GM19438 (cell line): ENCODE data around the gene HOXD10.

Experiments
- ATAC-seq: cut with Tn5 transposase; IDR thresholded peaks from one replicate; pipeline ENCODE4 v1.9.1; 2021; ENCODE audit warnings: low read depth; ENCODE audit not compliant: unreplicated experiment

HOXD10 gene

DNA sequence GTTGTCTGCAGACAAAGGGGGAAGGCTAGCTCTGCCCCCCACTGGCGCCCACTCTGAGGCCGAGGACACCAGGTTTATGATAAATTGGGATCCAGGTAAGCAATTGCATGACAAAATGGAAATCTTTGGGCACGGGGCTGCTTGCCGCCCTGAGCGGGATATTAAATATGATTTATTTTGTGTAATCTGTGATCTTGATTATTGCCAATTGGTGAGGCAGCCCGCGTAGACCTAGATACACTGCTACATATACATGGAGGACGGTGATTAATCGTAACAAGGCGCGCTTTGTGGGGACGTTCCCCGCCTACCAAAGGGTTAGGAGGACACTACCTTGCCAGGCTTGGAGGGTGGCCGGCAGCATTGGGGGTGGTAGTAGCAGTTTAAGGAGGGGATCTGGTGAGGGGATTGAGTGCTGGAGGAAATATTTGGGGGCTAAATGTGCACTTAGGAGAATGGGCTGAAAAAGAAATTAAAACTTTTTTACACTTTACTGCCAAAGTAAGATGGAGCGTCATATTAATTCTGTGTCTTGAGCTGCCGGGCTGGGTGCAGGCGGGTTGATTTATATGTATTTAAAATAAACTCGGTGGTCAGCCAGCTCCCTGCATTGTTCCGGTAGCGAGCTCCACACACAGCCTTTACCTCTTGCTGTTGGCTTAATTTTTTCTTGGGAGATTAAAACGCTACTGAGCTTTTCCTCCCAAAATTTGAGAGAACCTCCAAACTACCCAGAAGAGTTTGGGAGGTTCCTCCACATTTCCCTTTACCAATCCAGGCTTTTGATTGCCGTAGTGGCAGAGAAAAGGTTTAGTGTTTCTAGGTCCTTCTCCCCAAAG is 44.6 kb downstream of the HOXD10 start:
- no peak for ATAC-seq

DNA sequence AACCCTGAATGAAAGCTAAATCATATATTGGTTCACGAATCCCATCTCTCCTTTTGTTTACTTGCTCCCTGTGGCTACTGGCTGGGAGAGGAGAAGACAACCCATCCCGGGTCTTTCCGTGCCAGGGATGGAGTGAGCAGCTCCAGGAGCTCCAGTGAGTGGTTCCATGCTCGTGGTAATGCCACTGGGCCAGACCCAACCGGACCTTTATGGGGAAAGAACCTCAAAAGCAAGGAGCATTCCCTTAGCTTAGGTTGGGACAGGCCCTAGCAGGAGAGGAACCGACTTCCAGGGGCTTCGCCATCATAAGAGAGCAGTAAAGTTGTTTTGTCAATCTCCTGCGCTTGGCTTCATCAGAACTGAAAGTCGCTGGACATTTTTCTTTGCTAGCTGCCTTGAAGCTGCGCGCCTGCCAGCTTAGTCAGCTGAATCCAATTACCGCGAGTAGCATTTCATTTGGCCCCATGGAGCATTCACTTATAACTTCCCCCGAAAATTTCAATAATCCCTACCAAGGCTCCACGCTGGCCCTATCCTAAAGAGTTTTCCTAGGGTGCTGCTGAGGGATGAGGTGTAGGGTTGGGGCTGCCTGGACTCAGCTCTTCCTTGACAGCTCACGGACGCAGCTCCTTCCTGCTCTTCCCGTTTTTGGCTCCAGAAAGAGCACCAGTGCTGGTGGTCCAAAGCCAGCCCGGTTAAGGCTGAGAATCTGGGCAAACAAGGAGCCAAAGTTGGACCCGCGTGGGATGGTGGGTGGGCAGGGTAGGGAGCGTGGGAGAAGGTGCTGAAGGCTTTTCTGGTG is 45.4 kb downstream of the HOXD10 start:
- no peak for ATAC-seq

DNA sequence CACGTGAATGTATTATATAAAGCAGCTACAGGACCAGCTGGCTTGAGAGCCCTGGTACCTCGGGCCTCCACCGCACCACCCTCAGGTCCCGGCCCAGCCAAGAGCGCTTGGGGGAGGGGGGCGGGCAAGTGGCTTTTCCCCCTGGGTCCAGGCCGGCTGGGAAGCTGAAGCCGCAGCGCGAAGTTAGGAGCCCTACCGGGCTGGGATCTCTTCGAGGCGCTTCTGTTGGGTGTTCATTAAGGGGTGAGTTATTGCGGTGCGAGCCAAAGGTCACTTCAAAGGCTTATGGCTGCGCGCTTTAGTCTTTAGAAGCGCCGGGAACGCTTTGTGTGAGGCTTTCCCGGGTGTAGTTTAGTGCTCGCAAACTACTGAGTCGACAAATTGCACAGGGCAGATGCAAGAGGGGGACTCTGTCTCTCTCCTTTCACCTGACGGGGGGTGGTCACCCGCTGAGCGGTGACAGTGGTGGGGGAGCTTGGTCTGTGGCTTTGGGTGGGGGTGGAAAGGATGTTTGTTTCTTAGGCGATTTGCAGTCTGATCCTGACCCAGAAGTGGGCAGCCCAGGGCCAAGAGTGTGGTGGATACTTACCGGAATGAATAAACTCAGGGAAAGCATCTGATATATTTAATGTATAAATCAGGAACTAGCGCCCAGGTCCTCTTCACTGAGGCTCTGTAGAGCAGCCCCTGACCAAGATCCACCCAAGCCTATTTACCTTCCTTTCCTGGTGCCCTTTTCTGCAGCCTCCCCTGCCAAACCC is 46.5 kb downstream of the HOXD10 start:
- no peak for ATAC-seq

DNA sequence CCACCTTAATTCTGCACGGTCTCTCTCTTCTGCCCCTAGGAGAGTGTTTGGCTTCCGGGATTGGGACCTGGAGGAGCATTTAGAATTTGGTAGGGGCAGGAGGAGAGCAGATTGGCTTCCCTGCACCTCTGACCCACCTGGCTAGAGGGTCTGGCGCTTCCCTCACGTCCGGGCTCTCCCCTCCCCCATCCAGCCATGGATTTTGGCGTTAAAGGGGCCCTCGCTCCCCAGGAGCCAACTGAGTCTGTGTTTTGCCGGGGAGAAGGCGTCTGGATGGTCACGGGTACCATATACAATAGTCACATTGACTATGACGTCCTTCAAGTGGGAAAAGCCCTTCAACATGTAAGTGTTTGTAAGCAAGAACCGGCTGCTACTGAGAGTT is 47.1 kb downstream of the HOXD10 start:
- no peak for ATAC-seq

DNA sequence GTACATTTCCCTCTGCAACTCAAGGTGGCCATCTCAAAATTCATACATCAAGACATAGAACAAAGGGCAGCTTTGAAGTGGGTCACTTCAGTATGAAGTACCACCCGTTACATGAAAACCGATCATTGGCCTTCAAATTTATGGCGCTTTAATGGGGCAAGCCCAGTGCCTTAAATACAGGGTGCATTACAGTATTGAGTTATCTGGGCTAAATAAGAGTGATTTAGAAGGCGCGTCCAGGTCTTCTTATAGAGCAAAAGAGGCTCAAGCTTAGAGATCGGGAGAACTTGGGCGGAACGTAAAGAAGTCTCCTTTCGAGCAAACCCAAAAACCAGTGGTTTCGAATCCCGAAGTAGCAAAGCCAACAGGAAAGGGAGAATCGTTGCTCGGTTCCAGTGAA is 47.6 kb downstream of the HOXD10 start:
- no peak for ATAC-seq

DNA sequence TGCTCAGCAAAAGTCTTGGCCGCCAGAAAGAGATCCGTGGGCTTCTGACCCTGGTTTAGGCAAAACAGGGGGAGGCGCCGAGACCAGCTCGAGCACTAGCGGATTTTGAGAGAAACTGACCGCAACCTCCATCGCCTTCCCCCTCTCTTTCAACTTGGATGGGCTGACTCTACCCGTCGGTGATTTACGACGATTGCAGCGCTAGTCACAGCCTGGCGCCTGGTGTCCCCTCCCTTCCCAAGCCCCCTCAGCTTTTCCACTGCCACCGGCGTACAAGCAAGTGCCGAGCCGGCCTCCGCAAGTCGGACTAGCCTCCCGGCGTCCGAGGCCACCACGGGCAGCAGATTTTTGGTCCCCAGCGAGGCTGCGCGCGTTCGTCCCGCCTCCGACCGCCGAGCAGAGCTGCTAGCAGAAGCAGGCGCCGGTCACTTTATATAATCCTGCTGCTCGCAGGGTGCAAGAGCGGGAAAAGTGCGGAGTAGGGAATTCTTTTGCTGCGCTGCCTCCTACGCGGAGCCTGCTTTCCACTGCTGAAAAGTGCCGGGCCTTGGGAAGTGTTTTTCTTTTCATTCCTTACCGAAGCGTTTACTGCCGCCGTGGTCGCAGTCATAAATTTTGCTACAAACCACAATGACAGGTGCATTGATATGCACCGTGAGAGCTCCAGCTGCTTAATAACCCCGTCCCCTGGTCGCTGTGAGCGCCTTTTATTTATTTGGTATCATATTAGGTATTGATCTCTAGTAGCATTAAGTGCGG is 48.2 kb downstream of the HOXD10 start:
- no peak for ATAC-seq

DNA sequence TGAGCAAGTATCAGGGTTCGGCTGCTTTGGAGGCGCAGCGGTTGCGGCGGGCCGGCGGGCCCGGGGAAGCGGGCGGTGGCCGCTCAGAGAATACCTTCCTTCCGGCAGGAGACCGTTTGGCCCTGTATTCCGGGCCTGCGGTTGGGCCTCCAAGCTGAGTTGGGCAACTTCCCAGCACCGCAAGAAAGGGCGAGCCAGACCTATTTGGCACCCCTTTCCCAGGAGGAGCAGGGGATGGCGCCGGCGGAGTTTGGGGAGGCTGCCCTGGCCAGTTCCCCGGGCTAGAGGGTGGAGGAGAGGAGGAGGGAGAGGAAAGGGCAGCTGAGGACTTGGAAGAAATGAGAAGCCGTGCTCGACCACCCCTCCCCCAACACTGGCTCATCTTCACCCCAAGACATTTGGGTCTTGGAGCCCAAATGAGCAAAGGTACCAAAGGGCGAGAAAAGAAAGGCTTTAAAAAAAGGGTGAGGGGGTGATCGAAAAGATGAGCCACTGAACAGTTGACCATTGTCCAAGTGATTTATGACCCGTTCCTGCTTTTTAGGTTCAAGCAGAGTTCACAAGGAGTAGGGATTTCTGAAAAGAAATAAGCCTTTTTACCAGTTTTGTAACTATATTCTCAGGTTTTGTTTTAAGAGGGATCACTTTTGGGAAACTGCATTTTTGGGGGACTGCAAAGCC is 48.9 kb downstream of the HOXD10 start:
- ATAC-seq: no peak

DNA sequence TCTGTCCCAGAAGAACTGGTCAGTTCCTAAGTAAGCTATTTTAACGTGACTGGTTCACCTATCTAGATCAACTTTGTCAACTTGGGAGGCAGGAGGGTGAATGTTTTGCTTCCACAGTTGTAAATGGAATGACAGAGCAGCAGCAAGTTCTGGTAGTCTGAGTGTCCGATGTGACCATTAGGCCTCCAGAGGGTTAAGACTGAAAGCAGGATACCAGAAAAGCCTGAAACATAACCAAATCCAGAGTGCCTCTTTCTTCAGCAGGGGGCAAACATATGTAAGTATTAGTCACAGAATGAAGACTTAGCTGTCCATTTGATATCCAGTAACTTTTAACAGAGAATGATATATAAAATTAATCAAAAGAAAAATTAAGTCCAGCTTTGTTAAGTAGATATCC is 49.7 kb downstream of the HOXD10 start:
- no peak for ATAC-seq

DNA sequence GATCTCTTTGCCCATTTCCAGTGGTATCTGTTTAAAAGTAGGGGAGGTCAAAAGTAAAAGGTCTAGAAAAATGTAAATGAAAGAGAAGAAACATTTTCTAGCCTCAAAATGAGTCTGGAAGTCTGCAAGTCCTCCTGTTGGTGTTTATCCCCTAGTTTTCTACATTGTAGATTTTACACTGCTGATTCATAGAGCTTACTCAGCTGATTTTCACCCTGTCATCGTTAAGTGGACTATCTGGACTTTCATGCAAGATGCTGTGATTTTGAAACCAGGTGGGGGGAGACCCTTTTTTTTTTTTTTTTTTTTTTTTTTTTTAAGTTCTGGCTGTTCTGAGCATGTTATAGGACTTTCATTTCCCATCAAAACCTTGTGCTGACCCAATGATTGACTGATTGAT is 50.8 kb downstream of the HOXD10 start:
- no peak for ATAC-seq

DNA sequence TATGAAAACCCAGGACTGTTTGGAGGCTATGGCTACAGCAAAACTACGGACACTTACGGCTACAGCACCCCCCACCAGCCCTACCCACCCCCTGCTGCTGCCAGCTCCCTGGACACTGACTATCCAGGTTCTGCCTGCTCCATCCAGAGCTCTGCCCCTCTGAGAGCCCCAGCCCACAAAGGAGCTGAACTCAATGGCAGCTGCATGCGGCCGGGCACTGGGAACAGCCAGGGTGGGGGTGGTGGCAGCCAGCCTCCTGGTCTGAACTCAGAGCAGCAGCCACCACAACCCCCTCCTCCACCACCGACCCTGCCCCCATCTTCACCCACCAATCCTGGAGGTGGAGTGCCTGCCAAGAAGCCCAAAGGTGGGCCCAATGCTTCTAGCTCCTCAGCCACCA is 52.6 kb downstream of the HOXD10 start:
- no peak for ATAC-seq
